ENCODE measurements around the gene RPRD1B.

- no peak for TF ChIP-seq CTCF (IDR thresholded peaks at IDR 0.05)
- TF ChIP-seq POLR2AphosphoS5 (IDR thresholded peaks at IDR 0.05; ENCODE audit: low read depth, low read length) = no peak
- no peak for TF ChIP-seq ZBTB33 (IDR thresholded peaks at IDR 0.05; ENCODE audit: borderline replicate concordance, low read depth)
- TF ChIP-seq TAF1 (IDR thresholded peaks at IDR 0.05; ENCODE audit: borderline replicate concordance, low read depth, low read length) = no peak
- no peak for TF ChIP-seq USF1 (IDR thresholded peaks at IDR 0.05; ENCODE audit: borderline replicate concordance, low read depth)
- TF ChIP-seq MAX (IDR thresholded peaks at IDR 0.05; ENCODE audit: low read depth) = no peak
- TF ChIP-seq GABPA (IDR thresholded peaks at IDR 0.05; ENCODE audit: low read depth) = no peak
- no peak for TF ChIP-seq FOXM1 (IDR thresholded peaks at IDR 0.05; ENCODE audit: low read depth)
- no peak for TF ChIP-seq YY1 (IDR thresholded peaks at IDR 0.05; ENCODE audit: low read depth)
- TF ChIP-seq EP300 (IDR thresholded peaks at IDR 0.05; ENCODE audit: borderline replicate concordance in 1 of 2, low read depth in 1 of 2, low read length in 1 of 2) = no peak
- TF ChIP-seq USF2 (IDR thresholded peaks at IDR 0.05; ENCODE audit: borderline replicate concordance, low read depth, low read length) = no peak
Observed at GRCh38 chr20:38040276-38040675, 6.7 kb downstream of the RPRD1B start.
